DND-41 (cell line): ENCODE data around the gene LAMB4.

Experiments used
- CTCF ChIP-seq: IDR thresholded peaks from 2 replicates; pipeline ENCODE4 v1.5.1; 2012; ENCODE audit warnings: borderline replicate concordance, low read length, moderate library complexity, mild to moderate bottlenecking; ENCODE audit not compliant: poor library complexity, severe bottlenecking; ENCODE audit errors: extremely low read depth
- EZH2 ChIP-seq: IDR thresholded peaks from 3 replicates; pipeline ENCODE4 v1.6.1; 2012; ENCODE audit warnings: borderline replicate concordance, low read depth, mild to moderate bottlenecking, moderate library complexity, low read length, inconsistent platforms; ENCODE audit not compliant: severe bottlenecking

- no peak for TF ChIP-seq CTCF
- no peak for TF ChIP-seq EZH2
Observed at GRCh38 chr7:108120933-108121332, 9.2 kb downstream of the LAMB4 start.
